Epithelial cell of esophagus (primary cell): ENCODE results near the gene METTL25.

Experiments
- DNase-seq: peaks from one replicate; pipeline ENCODE4 v3.0.0; 2010; ENCODE audit warnings: low read depth
- H3K4me3 ChIP-seq: 2 replicates; pipeline ENCODE4 v1.5.1; 2011; ENCODE audit warnings: mild to moderate bottlenecking, low read length, control low read depth
- TF ChIP-seq, protein P1 (sequence below): IDR thresholded peaks from 2 replicates; pipeline ENCODE4 v1.5.1; 2011; ENCODE audit warnings: low read depth, mild to moderate bottlenecking, low read length, control low read depth, inconsistent platforms; ENCODE audit not compliant: insufficient read depth; ENCODE audit errors: missing control alignments

The METTL25 gene

DNA sequence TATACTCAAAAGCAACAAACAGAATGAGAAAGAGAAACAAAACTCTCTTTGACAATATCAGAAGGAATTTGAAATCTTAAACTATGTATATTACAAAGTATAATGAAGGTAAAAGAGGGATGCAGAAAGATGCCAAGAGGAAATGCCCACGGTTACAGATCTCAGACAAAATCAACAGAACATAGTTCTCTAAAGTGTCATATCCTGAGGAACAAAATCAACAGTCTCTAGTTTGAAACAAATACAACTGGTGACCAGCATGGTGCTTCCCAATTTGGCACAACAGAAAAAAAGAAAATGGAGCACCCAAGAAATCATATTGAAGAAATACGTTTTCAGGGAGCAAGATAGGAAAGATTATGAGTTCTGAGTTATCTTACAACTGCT, 116.5 kb downstream of the METTL25 start:
- DNase-seq: peak; percentile 41
- no peak overlapping the region for H3K4me3 ChIP-seq
- TF ChIP-seq, protein P1, sequence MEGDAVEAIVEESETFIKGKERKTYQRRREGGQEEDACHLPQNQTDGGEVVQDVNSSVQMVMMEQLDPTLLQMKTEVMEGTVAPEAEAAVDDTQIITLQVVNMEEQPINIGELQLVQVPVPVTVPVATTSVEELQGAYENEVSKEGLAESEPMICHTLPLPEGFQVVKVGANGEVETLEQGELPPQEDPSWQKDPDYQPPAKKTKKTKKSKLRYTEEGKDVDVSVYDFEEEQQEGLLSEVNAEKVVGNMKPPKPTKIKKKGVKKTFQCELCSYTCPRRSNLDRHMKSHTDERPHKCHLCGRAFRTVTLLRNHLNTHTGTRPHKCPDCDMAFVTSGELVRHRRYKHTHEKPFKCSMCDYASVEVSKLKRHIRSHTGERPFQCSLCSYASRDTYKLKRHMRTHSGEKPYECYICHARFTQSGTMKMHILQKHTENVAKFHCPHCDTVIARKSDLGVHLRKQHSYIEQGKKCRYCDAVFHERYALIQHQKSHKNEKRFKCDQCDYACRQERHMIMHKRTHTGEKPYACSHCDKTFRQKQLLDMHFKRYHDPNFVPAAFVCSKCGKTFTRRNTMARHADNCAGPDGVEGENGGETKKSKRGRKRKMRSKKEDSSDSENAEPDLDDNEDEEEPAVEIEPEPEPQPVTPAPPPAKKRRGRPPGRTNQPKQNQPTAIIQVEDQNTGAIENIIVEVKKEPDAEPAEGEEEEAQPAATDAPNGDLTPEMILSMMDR: no peak

DNA sequence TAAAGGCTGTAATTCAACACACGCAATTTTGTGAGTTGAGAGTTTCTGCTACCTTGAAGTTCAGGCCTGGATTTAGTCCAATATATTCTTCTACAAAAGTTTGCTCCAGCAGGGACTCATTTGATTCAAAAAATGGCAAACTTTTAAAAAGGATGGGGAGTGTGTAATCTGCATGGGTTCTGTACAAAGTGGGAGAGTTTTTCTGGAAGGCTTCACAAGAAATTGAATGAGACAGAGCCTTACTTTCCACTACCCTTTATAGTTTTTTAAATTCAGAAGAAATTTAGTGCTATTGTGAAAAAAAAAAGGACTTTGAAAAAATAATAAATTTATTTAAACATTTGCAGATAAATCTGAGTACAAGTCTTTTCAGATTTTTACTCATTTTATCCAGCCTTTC, 116.9 kb downstream of the METTL25 start:
- no peak for DNase-seq
- TF ChIP-seq, protein P1: no peak
- no peak overlapping the region for H3K4me3 ChIP-seq

DNA sequence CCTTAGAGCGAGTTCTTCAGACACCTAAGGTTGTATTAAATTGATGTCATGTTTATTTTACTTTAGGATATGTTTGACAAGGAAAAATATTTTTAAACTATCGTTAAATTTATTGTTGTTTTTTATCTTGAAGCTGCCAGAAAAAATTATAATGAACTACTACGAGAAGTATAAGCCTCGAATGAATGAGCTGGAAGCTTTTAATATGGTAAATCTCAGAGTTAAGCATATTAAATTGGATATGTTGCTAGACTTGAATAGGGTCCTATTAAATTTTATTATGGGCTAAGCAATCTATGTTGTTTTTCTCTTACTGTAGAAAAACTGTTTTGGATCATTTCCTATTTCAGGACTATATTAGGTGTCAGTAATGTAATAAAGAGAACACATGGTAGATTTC, 118.2 kb downstream of the METTL25 start:
- no peak for DNase-seq
- no peak overlapping the region for H3K4me3 ChIP-seq
- TF ChIP-seq, protein P1: no peak

DNA sequence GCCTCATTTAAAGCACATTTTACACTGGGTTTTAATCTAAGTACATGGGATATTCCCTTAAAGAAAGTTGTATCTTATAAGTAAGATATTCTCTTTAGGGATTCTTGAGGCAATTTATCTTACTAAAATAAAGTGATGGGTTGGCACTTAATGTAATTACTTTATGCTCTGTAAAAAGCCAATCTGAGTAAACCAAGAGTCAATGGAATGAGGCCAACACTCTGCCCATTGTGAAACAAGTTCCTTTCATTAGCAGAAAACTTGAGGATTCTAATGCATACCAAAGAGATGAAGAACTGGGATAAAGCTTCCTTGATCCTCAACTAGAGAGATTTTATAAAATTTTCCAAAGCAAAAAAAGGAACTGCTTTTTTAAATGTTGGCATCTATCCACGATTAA, 121.2 kb downstream of the METTL25 start:
- no peak overlapping the region for H3K4me3 ChIP-seq
- DNase-seq: peak; percentile 73
- TF ChIP-seq, protein P1: no peak

DNA sequence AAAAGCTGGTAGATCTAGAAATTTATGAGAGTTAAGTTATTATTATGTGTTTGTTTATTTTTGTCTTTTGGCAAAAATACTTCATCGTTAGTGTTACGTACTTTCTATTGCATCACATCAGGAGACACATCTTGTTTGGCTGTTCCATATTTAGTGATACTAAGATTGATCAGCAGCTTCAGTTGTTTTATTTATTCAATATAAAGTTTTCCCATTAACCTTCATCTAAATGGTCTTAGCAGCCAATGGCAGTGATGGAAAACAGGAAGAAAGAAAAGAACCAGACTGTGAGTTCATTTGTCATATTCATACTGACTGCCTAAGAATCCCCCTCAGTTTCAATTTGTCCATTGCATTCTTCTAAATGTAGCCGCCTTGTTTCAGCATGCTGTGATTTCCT, 122.3 kb downstream of the METTL25 start:
- no peak overlapping the region for H3K4me3 ChIP-seq
- TF ChIP-seq, protein P1: no peak

DNA sequence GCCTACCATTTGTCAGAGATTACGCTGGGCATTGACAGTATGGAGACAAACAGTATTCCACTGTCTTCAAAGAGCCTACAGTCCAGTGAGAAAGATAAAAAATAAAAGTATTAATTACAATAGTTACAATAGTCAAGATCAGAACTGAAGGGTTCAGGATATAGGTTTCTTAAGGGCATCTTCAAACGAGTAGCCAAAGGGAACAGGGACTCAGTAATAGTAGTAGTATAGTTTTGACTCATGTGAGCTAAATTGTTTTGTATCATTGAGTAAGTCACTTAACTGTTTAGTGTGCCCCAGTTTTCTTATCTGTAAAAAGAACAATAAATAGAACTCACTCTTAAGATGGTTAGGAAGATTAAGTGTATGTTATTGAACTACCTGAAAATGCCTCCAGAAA, 123.6 kb downstream of the METTL25 start:
- TF ChIP-seq, protein P1: no peak
- no peak for DNase-seq
- H3K4me3 ChIP-seq: no peak overlapping the region

More for the DNA sequence above, 122.3 kb downstream of the METTL25 start:
- peak; percentile 53 for DNase-seq

DNA sequence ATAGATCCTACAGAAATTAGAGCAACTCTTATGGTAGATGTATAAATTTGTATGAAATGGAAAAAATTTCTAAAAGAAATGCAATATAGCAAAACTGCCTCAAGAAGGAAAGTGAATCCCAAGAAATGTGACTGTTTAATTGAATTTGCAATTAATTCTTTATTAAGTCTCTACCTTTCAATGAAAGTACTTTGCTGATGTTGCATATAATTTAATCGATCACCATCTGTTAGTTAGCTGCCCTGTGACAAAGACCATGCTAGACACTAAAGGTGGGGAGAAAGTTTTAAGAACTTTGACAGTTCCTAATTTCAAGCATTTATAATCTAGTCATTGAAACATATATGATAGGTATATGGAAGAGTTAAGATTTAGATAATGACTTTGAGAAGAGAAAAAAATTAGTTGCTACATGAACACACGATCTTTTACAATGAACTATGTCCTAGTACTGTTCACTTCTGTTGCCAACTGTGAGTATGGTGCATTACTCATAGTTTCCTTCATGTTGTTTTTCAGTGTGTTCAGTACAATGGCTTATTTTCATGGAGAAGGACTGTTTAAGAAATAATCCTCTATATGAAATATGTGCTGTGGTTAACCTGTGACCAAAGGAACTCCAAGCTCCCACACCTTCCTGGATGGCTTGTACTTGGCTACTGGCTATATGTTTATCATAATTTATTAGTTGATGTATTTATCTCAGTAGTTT, 128.4 kb downstream of the METTL25 start:
- peak; percentile 65 for DNase-seq

More for the DNA sequence above, 128.4 kb downstream of the METTL25 start:
- H3K4me3 ChIP-seq: no peak overlapping the region
- TF ChIP-seq, protein P1: no peak
